Neuron (in vitro differentiated cells): ENCODE data around the gene SOX10.
"Not testable (repeated sequence)": the region's sequence is repeated elsewhere in the genome, so short reads cannot be mapped to it uniquely, and the experiment has no call there.

Source experiments
- H2AFZ ChIP-seq: one replicate; pipeline ENCODE4 v1.6.1; 2013; ENCODE audit warnings: low read depth, mild to moderate bottlenecking, inconsistent platforms, low read length, moderate library complexity
- H3K27me3 ChIP-seq: one replicate; pipeline ENCODE4 v1.6.1; 2013; ENCODE audit warnings: low read length; ENCODE audit not compliant: insufficient read depth
- H3K36me3 ChIP-seq: one replicate; pipeline ENCODE4 v1.6.1; 2013; ENCODE audit warnings: low read length; ENCODE audit not compliant: insufficient read depth
- H3K4me1 ChIP-seq: one replicate; pipeline ENCODE4 v1.6.1; 2013; ENCODE audit warnings: low read length; ENCODE audit not compliant: insufficient read depth
- H3K4me3 ChIP-seq: 2 replicates; pipeline ENCODE4 v1.5.1; 2013; ENCODE audit warnings: mild to moderate bottlenecking, low read length, moderate library complexity
- H3K9me3 ChIP-seq: one replicate; pipeline ENCODE4 v1.6.1; 2013; ENCODE audit warnings: low read length

The SOX10 gene

GRCh38 chr22:37955825-37956397 lies 28.4 kb downstream of the SOX10 start:
- not testable (repeated sequence) for H3K9me3 ChIP-seq, H3K4me3 ChIP-seq, H2AFZ ChIP-seq, H3K27me3 ChIP-seq
- Histone ChIP-seq H3K36me3 (peaks cover 37% of the 10 kb centered on the region), H3K4me1 (peaks cover 15% of the 10 kb centered on the region)

- peaks cover 29% of the 10 kb centered on the region for H3K36me3 ChIP-seq
These were observed 29.7 kb downstream of the SOX10 start for GRCh38 chr22:37954686-37955085.

GRCh38 chr22:37953437-37954179 lies 30.7 kb downstream of the SOX10 start, which contains the start of the genes C22orf23 and POLR2F:
Gene C22orf23 (minus strand): TSS chr22:37953601. CDS start chr22:37953149, 452 bp downstream.
Gene POLR2F (plus strand): TSS chr22:37953699. CDS start chr22:37953788, 89 bp downstream.
- peak within 1 kb of the TSS; percentile 70 for H3K4me3 ChIP-seq
- H3K27me3 ChIP-seq, result no peaks in the 10 kb centered on the region
- H2AFZ ChIP-seq, result peak within 1 kb of the TSS; percentile 57
- peaks cover 19% of the 10 kb centered on the region for H3K36me3 ChIP-seq
- H3K9me3 ChIP-seq, result no peaks in the 10 kb centered on the region
- H3K4me1 ChIP-seq, result peaks cover 15% of the 10 kb centered on the region

More at GRCh38 chr22:37954686-37955085, 29.7 kb downstream of the SOX10 start:
- peak overlapping the region; percentile 70 for H3K4me3 ChIP-seq
- H2AFZ ChIP-seq, result no peak overlapping the region
- H3K27me3 ChIP-seq, result no peaks in the 10 kb centered on the region
- H3K4me1 ChIP-seq, result peaks cover 15% of the 10 kb centered on the region
- H3K9me3 ChIP-seq, result peaks cover 2% of the 10 kb centered on the region

GRCh38 chr22:37953062-37953436 lies 31.3 kb downstream of the SOX10 start:
- H2AFZ ChIP-seq, result peak overlapping the region; percentile 57
- peaks cover 15% of the 10 kb centered on the region for H3K36me3 ChIP-seq
- H3K4me1 ChIP-seq, result peaks cover 15% of the 10 kb centered on the region
- no peaks in the 10 kb centered on the region for H3K27me3 ChIP-seq
- H3K4me3 ChIP-seq, result peak overlapping the region; percentile 70
- no peaks in the 10 kb centered on the region for H3K9me3 ChIP-seq

- Histone ChIP-seq H2AFZ (peak overlapping the region; percentile 57), H3K4me3 (peak overlapping the region; percentile 70), H3K4me1 (peaks cover 15% of the 10 kb centered on the region), H3K36me3 (peaks cover 12% of the 10 kb centered on the region)
- H3K9me3 ChIP-seq, H3K27me3 ChIP-seq: not testable (repeated sequence)
These were observed 31.7 kb downstream of the SOX10 start for GRCh38 chr22:37952629-37953028.

GRCh38 chr22:37951305-37951704 lies 33.0 kb downstream of the SOX10 start:
- H2AFZ ChIP-seq, result no peak overlapping the region
- H3K4me1 ChIP-seq, result peaks cover 15% of the 10 kb centered on the region
- no peaks in the 10 kb centered on the region for H3K9me3 ChIP-seq
- no peaks in the 10 kb centered on the region for H3K36me3 ChIP-seq
- no peak overlapping the region for H3K4me3 ChIP-seq
- no peaks in the 10 kb centered on the region for H3K27me3 ChIP-seq

- not testable (repeated sequence) for H3K27me3 ChIP-seq, H3K4me3 ChIP-seq, H3K4me1 ChIP-seq, H2AFZ ChIP-seq, H3K9me3 ChIP-seq, H3K36me3 ChIP-seq
These were observed 37.1 kb downstream of the SOX10 start for GRCh38 chr22:37947142-37947795.

- not testable (repeated sequence) for H3K4me1 ChIP-seq, H3K4me3 ChIP-seq, H3K9me3 ChIP-seq, H2AFZ ChIP-seq, H3K27me3 ChIP-seq
- peaks cover 21% of the 10 kb centered on the region for H3K36me3 ChIP-seq
These were observed 39.9 kb downstream of the SOX10 start for GRCh38 chr22:37944423-37944822.

GRCh38 chr22:37943825-37944198 lies 40.5 kb downstream of the SOX10 start:
- H3K9me3 ChIP-seq, result no peaks in the 10 kb centered on the region
- H2AFZ ChIP-seq, result no peak overlapping the region
- H3K36me3 ChIP-seq, result peaks cover 24% of the 10 kb centered on the region
- H3K27me3 ChIP-seq, result no peaks in the 10 kb centered on the region
- H3K4me1 ChIP-seq, result no peaks in the 10 kb centered on the region
- no peak overlapping the region for H3K4me3 ChIP-seq

- H3K36me3 ChIP-seq, result peaks cover 24% of the 10 kb centered on the region
- no peaks in the 10 kb centered on the region for H3K4me1 ChIP-seq
- H3K27me3 ChIP-seq, result no peaks in the 10 kb centered on the region
- H2AFZ ChIP-seq, result no peak overlapping the region
- H3K9me3 ChIP-seq, result no peaks in the 10 kb centered on the region
- no peak overlapping the region for H3K4me3 ChIP-seq
These were observed 41.1 kb downstream of the SOX10 start for GRCh38 chr22:37943136-37943824.

- Histone ChIP-seq H3K27me3 (no peaks in the 10 kb centered on the region), H3K4me1 (no peaks in the 10 kb centered on the region), H3K36me3 (peaks cover 30% of the 10 kb centered on the region)
These were observed 42.2 kb downstream of the SOX10 start for GRCh38 chr22:37942133-37942532.

GRCh38 chr22:37940698-37941376 lies 43.5 kb downstream of the SOX10 start:
- no peaks in the 10 kb centered on the region for H3K27me3 ChIP-seq
- peaks cover 30% of the 10 kb centered on the region for H3K36me3 ChIP-seq

More at GRCh38 chr22:37942133-37942532, 42.2 kb downstream of the SOX10 start:
- no peak overlapping the region for H2AFZ ChIP-seq
- H3K9me3 ChIP-seq, result no peaks in the 10 kb centered on the region
- no peak overlapping the region for H3K4me3 ChIP-seq

More at GRCh38 chr22:37940698-37941376, 43.5 kb downstream of the SOX10 start:
- Histone ChIP-seq H3K4me3 (no peak overlapping the region), H3K4me1 (no peaks in the 10 kb centered on the region), H2AFZ (no peak overlapping the region), H3K9me3 (no peaks in the 10 kb centered on the region)
